Uterus (tissue), 4 donors: ENCODE data around the gene PAWR. TPM values are rescaled to one million over a fixed set of nuclear protein-coding genes. Genes with fewer than 3 reads are reported as not detected.

ENCODE experiments used
- DNase-seq, 2 donors: peaks; one replicate each; pipeline ENCODE4 v3.0.0-alpha.2; 2019 to 2020
- H3K27ac ChIP-seq, 2 donors: fragments of 200-600 bp; sonication (generic); 1 replicate in 1 of 2; 2 replicates in 1 of 2; pipeline ENCODE4 v1.5.1; 2016 to 2018
- H3K27me3 ChIP-seq, 2 donors: fragments of 200-600 bp; sonication (generic); one replicate each; pipeline ENCODE4 v1.5.1; 2018 to 2019; ENCODE audit warnings: control low read depth in 1 of 2
- H3K36me3 ChIP-seq, 2 donors: fragments of 200-600 bp; sonication (generic); one replicate each; pipeline ENCODE4 v1.5.1; 2019; ENCODE audit warnings: control low read depth in 1 of 2
- H3K4me1 ChIP-seq, 2 donors: fragments of 200-600 bp; sonication (generic); one replicate each; pipeline ENCODE4 v1.5.1; 2018 to 2019; ENCODE audit warnings: control low read depth in 1 of 2
- H3K4me3 ChIP-seq, 2 donors: fragments of 200-600 bp; sonication (generic); 1 replicate in 1 of 2; 2 replicates in 1 of 2; pipeline ENCODE4 v1.5.1; 2018 to 2019; ENCODE audit warnings: mild to moderate bottlenecking in 1 of 2
- H3K9me3 ChIP-seq, 2 donors: fragments of 200-600 bp; sonication (generic); one replicate each; pipeline ENCODE4 v1.5.1; 2019; ENCODE audit warnings: control low read depth in 1 of 2
- CTCF ChIP-seq, 4 experiments: fragments of 200-600 bp in 2 of 4; fragments of 450-650 bp in 2 of 4; sonication (generic) in 2 of 4; IDR thresholded peaks; one replicate each; pipeline ENCODE4 v1.5.1; 2016 to 2019; ENCODE audit warnings: antibody characterized with exemption in 4 of 4, mild to moderate bottlenecking in 2 of 4, moderate library complexity in 1 of 4
- POLR2A ChIP-seq, 2 donors: fragments of 450-650 bp; IDR thresholded peaks; one replicate each; pipeline ENCODE4 v1.6.1; 2016; ENCODE audit warnings: antibody characterized with exemption in 2 of 2, mild to moderate bottlenecking in 1 of 2, moderate library complexity in 1 of 2
- intact Hi-C: fragments of 100-400 bp; cut with DNase I; formaldehyde crosslinking; loops from one replicate; pipeline ENCODE4 v1.15.1; 2023; ENCODE audit warnings: low total_unique reads
- total RNA-seq, 4 donors: library from RNA; depleted of rRNA in 3 of 4; stranded (reverse); fragments of >200 nt in 3 of 4; gene quantifications; one replicate each; pipeline versions ENCODE4 v1.1.0 to v1.2.4, GENCODE V29; 2014 to 2023
- donor health status: DM: yes; HTN: yes; CAD: no.

PAWR gene
- total RNA-seq, 4 donors from 2014 or later, result 54.1 to 144 (median 73.1) TPM

GRCh38 chr12:79537675-79538074 is 153.1 kb downstream of the PAWR start:
- Histone ChIP-seq H3K27ac (no peak overlapping the region), H3K4me1 (no peaks in the 10 kb centered on the region), H3K36me3 (no peaks in the 10 kb centered on the region), H3K4me3 (no peak overlapping the region), H3K27me3 (no peaks in the 10 kb centered on the region), H3K9me3 (no peaks in the 10 kb centered on the region)
- TF ChIP-seq POLR2A (IDR thresholded peaks at IDR 0.05), result no peak
- TF ChIP-seq CTCF (IDR thresholded peaks at IDR 0.05), result no peak
- intact Hi-C loops, result no loop called here
- no peak for DNase-seq

- DNase-seq, result no peak
- Histone ChIP-seq H3K9me3 (no peaks in the 10 kb centered on the region), H3K4me1 (no peaks in the 10 kb centered on the region), H3K27ac (no peak overlapping the region), H3K36me3 (no peaks in the 10 kb centered on the region), H3K27me3 (no peaks in the 10 kb centered on the region), H3K4me3 (no peak overlapping the region)
- intact Hi-C loops, result no loop called here
- TF ChIP-seq POLR2A (IDR thresholded peaks at IDR 0.05) (no peak), CTCF (IDR thresholded peaks at IDR 0.05) (no peak)
These were observed 155.0 kb downstream of the PAWR start for GRCh38 chr12:79535751-79536150.

Other genes starting within 250 kb of the PAWR start
- 100 to 1,000 TPM; 181 to 286 (median 243) TPM for gene PPP1R12A, start 244.1 kb upstream of the PAWR start, total RNA-seq